CD4-positive, alpha-beta T cell treated with Interleukin-12 subunit alpha and Interleukin-12 subunit beta, for 1 hour (primary cell): ENCODE measurements around the gene FYTTD1.

ENCODE experiments used
- DNase-seq: peaks from one replicate; pipeline ENCODE4 v3.0.0-alpha.2; 2020

The FYTTD1 gene

GRCh38 chr3:197793247-197793646 lies 43.6 kb downstream of the FYTTD1 start:
- peak; percentile 47 for DNase-seq

GRCh38 chr3:197794115-197794514 lies 44.4 kb downstream of the FYTTD1 start:
- no peak for DNase-seq

- DNase-seq: no peak
Measured at GRCh38 chr3:197795200-197795599, 45.5 kb downstream of the FYTTD1 start.

GRCh38 chr3:197796087-197796486 lies 46.4 kb downstream of the FYTTD1 start:
- no peak for DNase-seq

GRCh38 chr3:197798863-197799262 lies 49.2 kb downstream of the FYTTD1 start:
- DNase-seq: no peak

GRCh38 chr3:197800379-197800778 lies 50.7 kb downstream of the FYTTD1 start:
- no peak for DNase-seq

GRCh38 chr3:197801891-197802778 lies 52.5 kb downstream of the FYTTD1 start:
- peak; percentile 55 for DNase-seq

- DNase-seq: no peak
Measured at GRCh38 chr3:197802779-197803459, 53.2 kb downstream of the FYTTD1 start.

GRCh38 chr3:197804511-197804910 lies 54.8 kb downstream of the FYTTD1 start:
- DNase-seq: no peak

- DNase-seq: no peak
Measured at GRCh38 chr3:197807969-197808587, 58.4 kb downstream of the FYTTD1 start.

GRCh38 chr3:197809356-197810020 lies 59.8 kb downstream of the FYTTD1 start:
- no peak for DNase-seq

GRCh38 chr3:197810901-197811300 lies 61.2 kb downstream of the FYTTD1 start:
- DNase-seq: no peak

- no peak for DNase-seq
Measured at GRCh38 chr3:197811343-197811742, 61.7 kb downstream of the FYTTD1 start.

GRCh38 chr3:197814372-197814771 lies 64.7 kb downstream of the FYTTD1 start:
- DNase-seq: no peak

GRCh38 chr3:197820550-197821335 lies 71.1 kb downstream of the FYTTD1 start:
- DNase-seq: no peak

- DNase-seq: no peak
Measured at GRCh38 chr3:197829397-197830045, 79.8 kb downstream of the FYTTD1 start.

GRCh38 chr3:197830308-197830966 lies 80.8 kb downstream of the FYTTD1 start:
- DNase-seq: no peak

GRCh38 chr3:197830967-197831313 lies 81.3 kb downstream of the FYTTD1 start:
- no peak for DNase-seq

GRCh38 chr3:197833930-197834715 lies 84.4 kb downstream of the FYTTD1 start:
- DNase-seq: no peak

- DNase-seq: no peak
Measured at GRCh38 chr3:197835509-197835908, 85.8 kb downstream of the FYTTD1 start.

GRCh38 chr3:197836244-197836643 lies 86.6 kb downstream of the FYTTD1 start:
- no peak for DNase-seq
